22Rv1 (cell line): ENCODE results near the gene SCAF11.

Source experiments
- H3K27ac ChIP-seq: fragments of 450-650 bp; 2 replicates; pipeline ENCODE4 v1.5.1; 2017
- ZFX ChIP-seq: fragments of 450-650 bp; IDR thresholded peaks from 2 replicates; pipeline ENCODE4 v1.6.1; 2017; ENCODE audit warnings: antibody characterized with exemption, borderline replicate concordance
- TF ChIP-seq, protein P1 (sequence below): fragments of 450-650 bp; IDR thresholded peaks from 2 replicates; pipeline ENCODE4 v1.5.1; 2017; ENCODE audit warnings: mild to moderate bottlenecking

SCAF11 gene

DNA sequence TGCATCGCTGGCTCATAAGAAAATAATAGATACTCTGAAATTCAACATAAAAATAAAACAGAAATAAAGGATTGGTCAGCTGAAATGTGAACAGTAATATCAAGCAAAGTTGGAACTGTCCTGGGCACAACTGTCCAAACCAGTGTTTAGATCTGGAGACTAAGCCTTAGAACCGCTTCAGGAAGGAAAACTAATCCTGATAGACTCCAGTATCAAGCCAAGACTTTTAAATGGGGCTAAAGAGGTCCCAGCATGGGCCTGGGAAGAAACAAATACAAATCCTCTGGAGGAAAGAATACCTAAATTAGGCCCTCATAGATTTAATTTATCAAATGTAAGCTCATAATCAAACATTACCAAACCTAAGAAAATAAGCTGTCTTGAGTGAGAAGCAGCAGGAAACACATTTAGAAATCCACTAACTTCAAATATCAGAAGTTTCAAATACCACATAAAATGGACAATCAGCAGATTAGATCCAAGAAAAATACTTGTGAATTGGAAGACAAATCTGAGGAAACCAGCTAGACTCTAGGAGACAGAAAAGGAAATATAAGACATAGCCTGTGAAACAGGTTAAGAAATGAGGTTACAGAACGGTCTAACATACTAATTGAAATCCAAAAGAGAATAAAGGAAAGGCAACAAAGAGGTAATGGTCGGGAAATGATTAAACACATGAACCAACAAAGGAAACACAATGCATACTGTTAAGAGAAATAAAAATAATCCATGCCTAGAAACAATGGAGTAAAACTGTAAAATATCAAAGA lies 27.6 kb downstream of the SCAF11 start:
- TF ChIP-seq ZFX = no peak
- TF ChIP-seq, protein P1, sequence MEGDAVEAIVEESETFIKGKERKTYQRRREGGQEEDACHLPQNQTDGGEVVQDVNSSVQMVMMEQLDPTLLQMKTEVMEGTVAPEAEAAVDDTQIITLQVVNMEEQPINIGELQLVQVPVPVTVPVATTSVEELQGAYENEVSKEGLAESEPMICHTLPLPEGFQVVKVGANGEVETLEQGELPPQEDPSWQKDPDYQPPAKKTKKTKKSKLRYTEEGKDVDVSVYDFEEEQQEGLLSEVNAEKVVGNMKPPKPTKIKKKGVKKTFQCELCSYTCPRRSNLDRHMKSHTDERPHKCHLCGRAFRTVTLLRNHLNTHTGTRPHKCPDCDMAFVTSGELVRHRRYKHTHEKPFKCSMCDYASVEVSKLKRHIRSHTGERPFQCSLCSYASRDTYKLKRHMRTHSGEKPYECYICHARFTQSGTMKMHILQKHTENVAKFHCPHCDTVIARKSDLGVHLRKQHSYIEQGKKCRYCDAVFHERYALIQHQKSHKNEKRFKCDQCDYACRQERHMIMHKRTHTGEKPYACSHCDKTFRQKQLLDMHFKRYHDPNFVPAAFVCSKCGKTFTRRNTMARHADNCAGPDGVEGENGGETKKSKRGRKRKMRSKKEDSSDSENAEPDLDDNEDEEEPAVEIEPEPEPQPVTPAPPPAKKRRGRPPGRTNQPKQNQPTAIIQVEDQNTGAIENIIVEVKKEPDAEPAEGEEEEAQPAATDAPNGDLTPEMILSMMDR = no peak
- no peak overlapping the region for H3K27ac ChIP-seq

GRCh38 chr12:45959728-45960127 lies 30.6 kb downstream of the SCAF11 start:
- TF ChIP-seq, protein P1 = no peak
- TF ChIP-seq ZFX = no peak
- no peak overlapping the region; the same call in 1 of the 2 replicates for H3K27ac ChIP-seq

- no peak overlapping the region; the same call in 1 of the 2 replicates for H3K27ac ChIP-seq
- no peak for TF ChIP-seq ZFX
- TF ChIP-seq, protein P1 = no peak
Observed at GRCh38 chr12:45959025-45959424, 31.3 kb downstream of the SCAF11 start.

DNA sequence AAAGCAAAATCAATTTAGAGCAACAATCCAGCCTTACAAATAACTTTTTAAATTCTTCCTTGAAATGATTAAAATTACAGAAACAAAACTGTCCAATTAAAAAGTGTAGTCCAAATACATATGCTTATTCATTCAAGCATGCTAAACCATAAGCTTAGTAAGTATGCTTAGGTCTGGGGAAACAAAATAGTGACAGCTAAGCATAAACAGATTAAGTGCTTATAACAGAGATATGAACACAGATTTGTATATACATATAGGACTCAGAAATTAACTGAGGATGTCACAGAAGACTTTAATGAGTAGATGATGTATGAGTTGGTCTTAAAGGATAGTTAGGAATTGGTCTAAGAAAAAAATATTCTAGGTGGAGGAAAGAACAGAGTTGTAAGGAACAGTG lies 41.8 kb downstream of the SCAF11 start:
- TF ChIP-seq ZFX = no peak
- TF ChIP-seq, protein P1 = no peak
- H3K27ac ChIP-seq = no peak overlapping the region

- TF ChIP-seq, protein P1 = no peak
- no peak for TF ChIP-seq ZFX
- no peak overlapping the region for H3K27ac ChIP-seq
Observed at GRCh38 chr12:45946435-45946834, 43.9 kb downstream of the SCAF11 start.

- H3K27ac ChIP-seq = no peak overlapping the region
- TF ChIP-seq, protein P1 = no peak
- TF ChIP-seq ZFX = no peak
Observed at GRCh38 chr12:45944771-45945170, 45.6 kb downstream of the SCAF11 start.

GRCh38 chr12:45939759-45940158 lies 50.6 kb downstream of the SCAF11 start:
- H3K27ac ChIP-seq = no peak overlapping the region
- no peak for TF ChIP-seq ZFX
- TF ChIP-seq, protein P1 = no peak
